K562 (cell line): ENCODE measurements around the gene LUC7L3. TPM values are rescaled to one million over a fixed set of nuclear protein-coding genes. Genes with fewer than 3 reads are reported as not detected.

ENCODE experiments used
- CCNT2 ChIP-seq: IDR thresholded peaks from 2 replicates; pipeline ENCODE4 v1.6.1; 2011; ENCODE audit warnings: borderline replicate concordance, low read depth, mild to moderate bottlenecking, moderate library complexity, mixed read lengths, low read length; ENCODE audit not compliant: insufficient read length; ENCODE audit errors: extremely low read depth
- RBM25 ChIP-seq: fragments of 200-400 bp; formaldehyde crosslinking; IDR thresholded peaks from 2 replicates; pipeline ENCODE4 v1.6.1; 2018; ENCODE audit warnings: low read length, low read depth, moderate library complexity; ENCODE audit not compliant: severe bottlenecking
- RCOR1 ChIP-seq, 2 experiments: IDR thresholded peaks; 2 replicates each; pipeline ENCODE4 v1.6.1; 2012; ENCODE audit warnings: low read depth in 2 of 2, low read length in 2 of 2, borderline replicate concordance in 1 of 2, improper control_type of control experiment in 1 of 2
- SMARCA5 ChIP-seq: fragments of 450-650 bp; IDR thresholded peaks from 2 replicates; pipeline ENCODE4 v1.6.1; 2016
- XRCC3 ChIP-seq: fragments of 450-650 bp; IDR thresholded peaks from 2 replicates; pipeline ENCODE4 v1.6.1; 2017; ENCODE audit warnings: mild to moderate bottlenecking, moderate library complexity
- polyA plus RNA-seq, 8 experiments: library from polyadenylated mRNA; depleted of rRNA in 4 of 8; stranded (reverse) in 5 of 8; unstranded in 3 of 8; fragments of >200 nt; fragmentation: Nextera tagmentation in 2 of 8; fragmentation: Illumina TruSeq in 1 of 8; extraction: Ambion mirVana in 2 of 8; extraction: Trizol in 1 of 8; gene quantifications; 2 replicates each; pipeline versions ENCODE4 v1.2.1 to v1.2.3, GENCODE V29; 2011 to 2014; ENCODE audit warnings: inconsistent platforms in 1 of 8, missing spikeins in 1 of 8
- total RNA-seq, 7 experiments: library from RNA; depleted of rRNA in 6 of 7; stranded (reverse); fragments of >200 nt in 6 of 7; fragmentation: Illumina TruSeq in 2 of 7; extraction: Trizol in 2 of 7; gene quantifications; 2 replicates each; pipeline versions ENCODE4 v1.2.1 to v1.2.3, GENCODE V29; 2011 to 2021; ENCODE audit warnings: low replicate concordance in 1 of 7
- TF ChIP-seq, protein P1 (sequence below): IDR thresholded peaks from 3 replicates; pipeline ENCODE4 v1.6.1; 2011; ENCODE audit warnings: borderline replicate concordance, mild to moderate bottlenecking, moderate library complexity; ENCODE audit not compliant: insufficient read length; ENCODE audit errors: extremely low read depth
- TF ChIP-seq, protein P2 (sequence below): IDR thresholded peaks from 2 replicates; pipeline ENCODE4 v1.6.1; 2016; ENCODE audit warnings: missing genetic modification characterization, missing compliant biosample characterization

LUC7L3 gene
- total and polyA plus RNA-seq, 9 of the 15 experiments (the other 6 are each of a cell fraction or from before 2014, with no cell fraction given), result 80.8 to 284 (median 127) TPM

DNA sequence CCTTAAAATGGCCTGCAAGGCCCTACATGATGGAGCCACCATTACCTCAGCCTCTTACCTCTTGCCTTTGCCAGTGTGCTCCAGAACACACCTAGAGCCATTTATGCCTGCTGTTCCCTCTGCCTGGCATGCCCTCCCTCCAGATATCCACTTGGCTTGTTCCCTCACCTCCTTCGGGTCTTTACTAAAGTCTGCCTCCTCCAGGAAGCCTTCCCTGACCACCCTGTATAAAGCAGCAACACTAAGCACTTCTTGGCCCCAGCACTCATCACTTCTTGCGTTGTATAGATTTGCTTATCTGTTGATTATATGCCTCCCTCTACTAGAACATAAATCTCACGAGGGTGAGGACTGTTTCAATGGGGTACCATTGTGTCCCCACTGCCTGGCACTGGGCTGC is 37.0 kb upstream of the LUC7L3 start (continued):
- TF ChIP-seq, protein P1, sequence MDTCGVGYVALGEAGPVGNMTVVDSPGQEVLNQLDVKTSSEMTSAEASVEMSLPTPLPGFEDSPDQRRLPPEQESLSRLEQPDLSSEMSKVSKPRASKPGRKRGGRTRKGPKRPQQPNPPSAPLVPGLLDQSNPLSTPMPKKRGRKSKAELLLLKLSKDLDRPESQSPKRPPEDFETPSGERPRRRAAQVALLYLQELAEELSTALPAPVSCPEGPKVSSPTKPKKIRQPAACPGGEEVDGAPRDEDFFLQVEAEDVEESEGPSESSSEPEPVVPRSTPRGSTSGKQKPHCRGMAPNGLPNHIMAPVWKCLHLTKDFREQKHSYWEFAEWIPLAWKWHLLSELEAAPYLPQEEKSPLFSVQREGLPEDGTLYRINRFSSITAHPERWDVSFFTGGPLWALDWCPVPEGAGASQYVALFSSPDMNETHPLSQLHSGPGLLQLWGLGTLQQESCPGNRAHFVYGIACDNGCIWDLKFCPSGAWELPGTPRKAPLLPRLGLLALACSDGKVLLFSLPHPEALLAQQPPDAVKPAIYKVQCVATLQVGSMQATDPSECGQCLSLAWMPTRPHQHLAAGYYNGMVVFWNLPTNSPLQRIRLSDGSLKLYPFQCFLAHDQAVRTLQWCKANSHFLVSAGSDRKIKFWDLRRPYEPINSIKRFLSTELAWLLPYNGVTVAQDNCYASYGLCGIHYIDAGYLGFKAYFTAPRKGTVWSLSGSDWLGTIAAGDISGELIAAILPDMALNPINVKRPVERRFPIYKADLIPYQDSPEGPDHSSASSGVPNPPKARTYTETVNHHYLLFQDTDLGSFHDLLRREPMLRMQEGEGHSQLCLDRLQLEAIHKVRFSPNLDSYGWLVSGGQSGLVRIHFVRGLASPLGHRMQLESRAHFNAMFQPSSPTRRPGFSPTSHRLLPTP, result no peak
- TF ChIP-seq SMARCA5, result peak; percentile 57; the same call in 1 of the 2 replicates
- no peak for TF ChIP-seq XRCC3
- TF ChIP-seq, protein P2, sequence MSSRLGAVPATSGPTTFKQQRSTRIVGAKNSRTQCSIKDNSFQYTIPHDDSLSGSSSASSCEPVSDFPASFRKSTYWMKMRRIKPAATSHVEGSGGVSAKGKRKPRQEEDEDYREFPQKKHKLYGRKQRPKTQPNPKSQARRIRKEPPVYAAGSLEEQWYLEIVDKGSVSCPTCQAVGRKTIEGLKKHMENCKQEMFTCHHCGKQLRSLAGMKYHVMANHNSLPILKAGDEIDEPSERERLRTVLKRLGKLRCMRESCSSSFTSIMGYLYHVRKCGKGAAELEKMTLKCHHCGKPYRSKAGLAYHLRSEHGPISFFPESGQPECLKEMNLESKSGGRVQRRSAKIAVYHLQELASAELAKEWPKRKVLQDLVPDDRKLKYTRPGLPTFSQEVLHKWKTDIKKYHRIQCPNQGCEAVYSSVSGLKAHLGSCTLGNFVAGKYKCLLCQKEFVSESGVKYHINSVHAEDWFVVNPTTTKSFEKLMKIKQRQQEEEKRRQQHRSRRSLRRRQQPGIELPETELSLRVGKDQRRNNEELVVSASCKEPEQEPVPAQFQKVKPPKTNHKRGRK (tag), result no peak
- TF ChIP-seq CCNT2, result no peak
- TF ChIP-seq RBM25, result peak; percentile 48
- TF ChIP-seq RCOR1 (IDR thresholded peaks at IDR 0.05; ENCODE audit: borderline replicate concordance in 1 of 2, low read depth in 2 of 2, low read length in 2 of 2), result peak in 1 of 2 experiments; percentile 40; a peak in 1 of 4 replicates
